ENCODE measurements around the gene TMPRSS2.

Gene TMPRSS2

DNA sequence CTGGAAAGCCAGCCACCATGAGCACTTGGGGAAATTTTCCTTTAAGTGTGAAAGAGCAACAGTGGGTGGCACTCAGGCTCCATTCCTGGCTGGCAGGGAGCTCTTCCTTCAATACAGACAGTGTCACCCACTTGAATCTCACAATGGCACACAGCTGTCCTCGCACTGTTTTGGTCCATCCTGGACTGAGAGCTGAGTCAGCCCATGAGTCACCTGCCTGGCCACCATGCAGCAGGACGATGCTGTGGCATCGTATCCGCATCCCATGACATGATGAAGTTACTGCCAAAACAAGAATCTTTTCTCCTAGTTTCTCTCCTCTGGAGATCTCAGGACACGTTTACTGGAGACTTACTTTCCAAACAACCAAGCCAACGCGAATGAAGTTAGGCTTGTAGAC is 6.0 kb downstream of the TMPRSS2 start:
- H3K4me2 ChIP-seq (ENCODE audit: low read length): no peak overlapping the region
- no peak overlapping the region for H3K4me3 ChIP-seq (ENCODE audit: low read depth, low read length)
- H3K9ac ChIP-seq: no peak overlapping the region
- H3K27me3 ChIP-seq (ENCODE audit: control insufficient read depth, insufficient read depth, low read length): no peaks in the 10 kb centered on the region
- TF ChIP-seq, protein P1, sequence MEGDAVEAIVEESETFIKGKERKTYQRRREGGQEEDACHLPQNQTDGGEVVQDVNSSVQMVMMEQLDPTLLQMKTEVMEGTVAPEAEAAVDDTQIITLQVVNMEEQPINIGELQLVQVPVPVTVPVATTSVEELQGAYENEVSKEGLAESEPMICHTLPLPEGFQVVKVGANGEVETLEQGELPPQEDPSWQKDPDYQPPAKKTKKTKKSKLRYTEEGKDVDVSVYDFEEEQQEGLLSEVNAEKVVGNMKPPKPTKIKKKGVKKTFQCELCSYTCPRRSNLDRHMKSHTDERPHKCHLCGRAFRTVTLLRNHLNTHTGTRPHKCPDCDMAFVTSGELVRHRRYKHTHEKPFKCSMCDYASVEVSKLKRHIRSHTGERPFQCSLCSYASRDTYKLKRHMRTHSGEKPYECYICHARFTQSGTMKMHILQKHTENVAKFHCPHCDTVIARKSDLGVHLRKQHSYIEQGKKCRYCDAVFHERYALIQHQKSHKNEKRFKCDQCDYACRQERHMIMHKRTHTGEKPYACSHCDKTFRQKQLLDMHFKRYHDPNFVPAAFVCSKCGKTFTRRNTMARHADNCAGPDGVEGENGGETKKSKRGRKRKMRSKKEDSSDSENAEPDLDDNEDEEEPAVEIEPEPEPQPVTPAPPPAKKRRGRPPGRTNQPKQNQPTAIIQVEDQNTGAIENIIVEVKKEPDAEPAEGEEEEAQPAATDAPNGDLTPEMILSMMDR (IDR thresholded peaks at IDR 0.05): no peak
- H3K4me1 ChIP-seq: no peaks in the 10 kb centered on the region
- no peaks in the 10 kb centered on the region for H3K79me2 ChIP-seq
- H3K27ac ChIP-seq: no peak overlapping the region
- H3K9me3 ChIP-seq (ENCODE audit: control insufficient read depth, low read length): no peaks in the 10 kb centered on the region
- no peaks in the 10 kb centered on the region for H3K36me3 ChIP-seq (ENCODE audit: control insufficient read depth, insufficient read depth, low read length)
- no peak overlapping the region for H2AFZ ChIP-seq

DNA sequence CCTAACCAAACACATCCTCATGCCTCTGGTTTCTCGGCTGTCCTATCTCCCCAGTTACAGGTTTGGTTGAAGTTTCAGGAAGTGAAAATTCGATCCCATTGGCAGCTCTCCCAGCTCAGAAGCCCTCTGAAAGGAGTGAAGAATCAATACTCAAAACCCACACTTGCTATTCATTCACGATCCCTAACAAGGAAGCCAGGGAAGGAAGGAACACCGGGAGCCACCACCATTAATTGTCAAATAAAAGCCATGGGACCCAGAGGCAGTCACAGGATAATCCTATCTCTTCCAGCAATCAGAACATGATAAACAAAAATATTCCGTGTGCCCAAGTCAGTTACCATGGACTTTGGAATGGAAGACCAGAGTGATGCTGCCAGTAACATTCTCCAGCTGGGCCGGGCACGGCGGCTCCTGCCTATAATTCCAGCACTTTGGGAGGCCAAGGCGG is 7.0 kb downstream of the TMPRSS2 start:
- no peak overlapping the region for H3K4me3 ChIP-seq (ENCODE audit: low read depth, low read length)

GRCh38 chr21:41500363-41500762 is 7.6 kb downstream of the TMPRSS2 start:
- Histone ChIP-seq H3K36me3 (ENCODE audit: control insufficient read depth, insufficient read depth, low read length) (no peaks in the 10 kb centered on the region), H3K79me2 (no peaks in the 10 kb centered on the region), H2AFZ (no peak overlapping the region), H3K4me3 (ENCODE audit: low read depth, low read length) (no peak overlapping the region), H3K9me3 (ENCODE audit: control insufficient read depth, low read length) (no peaks in the 10 kb centered on the region), H3K27me3 (ENCODE audit: control insufficient read depth, insufficient read depth, low read length) (no peaks in the 10 kb centered on the region), H3K4me2 (ENCODE audit: low read length) (no peak overlapping the region), H3K9ac (no peak overlapping the region), H3K4me1 (no peaks in the 10 kb centered on the region), H3K27ac (no peak overlapping the region)
- TF ChIP-seq, protein P1 (IDR thresholded peaks at IDR 0.05): no peak

More for the DNA sequence above, 7.0 kb downstream of the TMPRSS2 start:
- H3K27ac ChIP-seq: no peak overlapping the region
- H3K79me2 ChIP-seq: no peaks in the 10 kb centered on the region
- TF ChIP-seq, protein P1 (IDR thresholded peaks at IDR 0.05): no peak
- no peaks in the 10 kb centered on the region for H3K9me3 ChIP-seq (ENCODE audit: control insufficient read depth, low read length)
- H3K9ac ChIP-seq: no peak overlapping the region
- no peaks in the 10 kb centered on the region for H3K36me3 ChIP-seq (ENCODE audit: control insufficient read depth, insufficient read depth, low read length)
- no peaks in the 10 kb centered on the region for H3K4me1 ChIP-seq
- H3K27me3 ChIP-seq (ENCODE audit: control insufficient read depth, insufficient read depth, low read length): no peaks in the 10 kb centered on the region
- H2AFZ ChIP-seq: no peak overlapping the region
- no peak overlapping the region for H3K4me2 ChIP-seq (ENCODE audit: low read length)

- Histone ChIP-seq H3K9me3 (ENCODE audit: control insufficient read depth, low read length) (no peaks in the 10 kb centered on the region), H3K79me2 (no peaks in the 10 kb centered on the region), H3K4me1 (no peaks in the 10 kb centered on the region), H3K4me2 (ENCODE audit: low read length) (no peak overlapping the region), H3K4me3 (ENCODE audit: low read depth, low read length) (no peak overlapping the region), H3K27ac (no peak overlapping the region), H3K27me3 (ENCODE audit: control insufficient read depth, insufficient read depth, low read length) (no peaks in the 10 kb centered on the region), H3K36me3 (ENCODE audit: control insufficient read depth, insufficient read depth, low read length) (no peaks in the 10 kb centered on the region), H3K9ac (no peak overlapping the region), H2AFZ (no peak overlapping the region)
- TF ChIP-seq, protein P1 (IDR thresholded peaks at IDR 0.05): no peak
These were observed 8.0 kb downstream of the TMPRSS2 start for GRCh38 chr21:41499920-41500319.

GRCh38 chr21:41497788-41498187 is 10.2 kb downstream of the TMPRSS2 start:
- Histone ChIP-seq H3K27me3 (ENCODE audit: control insufficient read depth, insufficient read depth, low read length) (no peaks in the 10 kb centered on the region), H3K9me3 (ENCODE audit: control insufficient read depth, low read length) (no peaks in the 10 kb centered on the region), H3K27ac (no peak overlapping the region), H3K4me1 (no peaks in the 10 kb centered on the region), H3K4me3 (ENCODE audit: low read depth, low read length) (no peak overlapping the region), H3K9ac (no peak overlapping the region), H3K79me2 (no peaks in the 10 kb centered on the region), H2AFZ (no peak overlapping the region), H3K4me2 (ENCODE audit: low read length) (no peak overlapping the region), H3K36me3 (ENCODE audit: control insufficient read depth, insufficient read depth, low read length) (no peaks in the 10 kb centered on the region)
- TF ChIP-seq, protein P1 (IDR thresholded peaks at IDR 0.05): no peak
